ENCODE results near the gene PAX5. TPM values are rescaled to one million over a fixed set of nuclear protein-coding genes. Genes with fewer than 3 reads are reported as not detected.

The PAX5 gene
- total and polyA plus RNA-seq, 2 donors (not counting 1 experiment from before 2014, with no cell fraction given): 196 to 275 TPM

- TF ChIP-seq EZH2 (IDR thresholded peaks at IDR 0.05; ENCODE audit: borderline replicate concordance, insufficient read depth, low read depth, low read length, poor library complexity, severe bottlenecking) (no peak), CTCF (IDR thresholded peaks at IDR 0.05) (no peak)
- no peaks in the 10 kb centered on the region for H3K27me3 ChIP-seq (replicated peaks in 1 of 4; ENCODE audit: control extremely low read depth in 1 of 4, control insufficient read depth in 3 of 4, insufficient read depth in 4 of 4, low read length in 3 of 4)
- no peak overlapping the region for H3K4me3 ChIP-seq (ENCODE audit: control extremely low read depth in 1 of 5, extremely low read depth in 1 of 5, insufficient read depth in 1 of 5, low read depth in 2 of 5, low read length in 4 of 5)
- no peaks in the 10 kb centered on the region for H3K4me1 ChIP-seq (ENCODE audit: control insufficient read depth in 2 of 2, insufficient read depth in 2 of 2, low read length in 2 of 2)
- peaks cover 92% of the 10 kb centered on the region for H3K79me2 ChIP-seq (ENCODE audit: control insufficient read depth, insufficient read depth, low read length)
- DNase-seq: no peak
- CTCF ChIA-PET: interaction anchor here (1.5 to 1.7 kb wide), 2 partner anchors 41 to 43 kb away, joined by 4 to 5 read pairs; no protein-coding TSS in a partner anchor
- WGBS (ENCODE audit: insufficient coverage): 83% methylated on average over 1 of the region's 3 CpGs
- Mint-ChIP-seq H3K27ac (peak overlapping the region; percentile 20), H3K27me3 (no peaks in the 10 kb centered on the region), H3K9me3 (ENCODE audit: insufficient read depth) (no peaks in the 10 kb centered on the region), H3K4me3 (no peak overlapping the region), H3K4me1 (peaks cover 22% of the 10 kb centered on the region)
- peak overlapping the region in 1 of 2 donors; percentile 56 for H3K27ac ChIP-seq (ENCODE audit: low read length in 2 of 2)
- H3K36me3 ChIP-seq (replicated peaks in 1 of 2; ENCODE audit: control extremely low read depth in 1 of 2, control insufficient read depth in 1 of 2, extremely low read depth in 1 of 2, insufficient read depth in 2 of 2, low read length in 1 of 2): peaks cover 19 to 67% of the 10 kb centered on the region in 2 experiments
- ATAC-seq (ENCODE audit: low read depth): no peak
- H3K9me3 ChIP-seq (ENCODE audit: control extremely low read depth in 1 of 3, control insufficient read depth in 2 of 3, insufficient read depth in 1 of 3, low read length in 2 of 3): no peaks in the 10 kb centered on the region
- H3K4me2 ChIP-seq (replicated peaks; ENCODE audit: low read depth, low read length, poor library complexity, severe bottlenecking): no peak overlapping the region
- H3K9ac ChIP-seq (ENCODE audit: low read length): no peak overlapping the region
- POLR2A ChIA-PET: no interaction called here
- no peak overlapping the region for H2AFZ ChIP-seq (ENCODE audit: insufficient read depth, low read depth, low read length, poor library complexity, severe bottlenecking)
- H4K20me1 ChIP-seq (ENCODE audit: control insufficient read depth, insufficient read depth, low read length, poor library complexity, severe bottlenecking): peaks cover 76% of the 10 kb centered on the region
- intact Hi-C loops (cut with micrococcal nuclease): no loop called here
Observed at GRCh38 chr9:36914212-36914577, 119.9 kb downstream of the PAX5 start.

- H3K9me3 Mint-ChIP-seq (ENCODE audit: insufficient read depth): no peaks in the 10 kb centered on the region
- WGBS (ENCODE audit: insufficient coverage): 90% methylated on average over 2 of the region's 10 CpGs
- H3K36me3 ChIP-seq (replicated peaks in 1 of 2; ENCODE audit: control extremely low read depth in 1 of 2, control insufficient read depth in 1 of 2, extremely low read depth in 1 of 2, insufficient read depth in 2 of 2, low read length in 1 of 2): peaks cover 16 to 65% of the 10 kb centered on the region in 2 experiments
Observed at GRCh38 chr9:36913393-36914211, 120.5 kb downstream of the PAX5 start.

More at GRCh38 chr9:36913393-36914211, 120.5 kb downstream of the PAX5 start:
- intact Hi-C loops (cut with micrococcal nuclease): no loop called here
- DNase-seq (no peak), ATAC-seq (ENCODE audit: low read depth) (no peak)
- H3K27me3 ChIP-seq (replicated peaks in 1 of 4; ENCODE audit: control extremely low read depth in 1 of 4, control insufficient read depth in 3 of 4, insufficient read depth in 4 of 4, low read length in 3 of 4): no peaks in the 10 kb centered on the region
- H3K79me2 ChIP-seq (ENCODE audit: control insufficient read depth, insufficient read depth, low read length): peaks cover 92% of the 10 kb centered on the region
- Mint-ChIP-seq H3K27ac (peak overlapping the region; percentile 78), H3K27me3 (no peaks in the 10 kb centered on the region), H3K4me1 (peaks cover 17% of the 10 kb centered on the region), H3K4me3 (no peak overlapping the region)
- H3K4me1 ChIP-seq (ENCODE audit: control insufficient read depth in 2 of 2, insufficient read depth in 2 of 2, low read length in 2 of 2): no peaks in the 10 kb centered on the region
- H2AFZ ChIP-seq (ENCODE audit: insufficient read depth, low read depth, low read length, poor library complexity, severe bottlenecking): no peak overlapping the region
- TF ChIP-seq CTCF (IDR thresholded peaks at IDR 0.05): no peak
- TF ChIP-seq EZH2 (IDR thresholded peaks at IDR 0.05; ENCODE audit: borderline replicate concordance, insufficient read depth, low read depth, low read length, poor library complexity, severe bottlenecking): no peak
- no peak overlapping the region for H3K4me2 ChIP-seq (replicated peaks; ENCODE audit: low read depth, low read length, poor library complexity, severe bottlenecking)
- peak overlapping the region in 1 of 2 donors; percentile 56 for H3K27ac ChIP-seq (ENCODE audit: low read length in 2 of 2)
- H4K20me1 ChIP-seq (ENCODE audit: control insufficient read depth, insufficient read depth, low read length, poor library complexity, severe bottlenecking): peaks cover 76% of the 10 kb centered on the region
- POLR2A ChIA-PET: no interaction called here
- no peak overlapping the region for H3K9ac ChIP-seq (ENCODE audit: low read length)
- H3K9me3 ChIP-seq (ENCODE audit: control extremely low read depth in 1 of 3, control insufficient read depth in 2 of 3, insufficient read depth in 1 of 3, low read length in 2 of 3): no peaks in the 10 kb centered on the region
- no peak overlapping the region for H3K4me3 ChIP-seq (ENCODE audit: control extremely low read depth in 1 of 5, extremely low read depth in 1 of 5, insufficient read depth in 1 of 5, low read depth in 2 of 5, low read length in 4 of 5)
- CTCF ChIA-PET: interaction anchor here (1.5 to 1.7 kb wide), 2 partner anchors 41 to 44 kb away, joined by 4 to 5 read pairs; no protein-coding TSS in a partner anchor

Data from B cell (primary cell).